Gastroesophageal sphincter (tissue), 4 donors: ENCODE measurements around the gene CDKAL1. TPM values are rescaled to one million over a fixed set of nuclear protein-coding genes. Genes with fewer than 3 reads are reported as not detected.

Experiments
- ATAC-seq: fragments of 150-250 bp; one replicate; pipeline ENCODE4 v1.9.1; 2016; ENCODE audit warnings: mild to moderate bottlenecking, moderate library complexity
- H3K27ac ChIP-seq, 4 donors: fragments of 200-600 bp; sonication (generic) in 3 of 4; 1 replicate in 3 of 4; 2 replicates in 1 of 4; pipeline ENCODE4 v1.5.1; 2016 to 2019
- H3K27me3 ChIP-seq: fragments of 200-600 bp; sonication (generic); one replicate; pipeline ENCODE4 v1.5.1; 2019
- H3K36me3 ChIP-seq, 2 donors: fragments of 200-600 bp; sonication (generic); one replicate each; pipeline ENCODE4 v1.5.1; 2019; ENCODE audit warnings: control low read depth in 1 of 2
- H3K4me1 ChIP-seq, 3 donors: fragments of 200-600 bp; sonication (generic); 1 replicate in 2 of 3; 2 replicates in 1 of 3; pipeline ENCODE4 v1.5.1; 2016 to 2019; ENCODE audit warnings: control low read depth in 2 of 3
- H3K4me3 ChIP-seq, 2 donors: fragments of 200-600 bp; sonication (generic); one replicate each; pipeline ENCODE4 v1.5.1; 2019; ENCODE audit warnings: mild to moderate bottlenecking in 1 of 2, moderate library complexity in 1 of 2
- H3K9me3 ChIP-seq, 3 donors: fragments of 200-600 bp; sonication (generic); one replicate each; pipeline ENCODE4 v1.5.1; 2017 to 2019; ENCODE audit warnings: control low read depth in 2 of 3
- EP300 ChIP-seq: sonication (generic); formaldehyde crosslinking; IDR thresholded peaks from one replicate; pipeline ENCODE4 v1.6.1; 2017; ENCODE audit warnings: antibody characterized with exemption, mild to moderate bottlenecking
- POLR2A ChIP-seq, 2 donors: fragments of 450-650 bp; IDR thresholded peaks; one replicate each; pipeline ENCODE4 v1.6.1; 2017; ENCODE audit warnings: antibody characterized with exemption in 2 of 2, mild to moderate bottlenecking in 2 of 2, moderate library complexity in 1 of 2
- POLR2AphosphoS5 ChIP-seq: sonication (generic); formaldehyde crosslinking; IDR thresholded peaks from one replicate; pipeline ENCODE4 v1.6.1; 2017; ENCODE audit warnings: antibody characterized with exemption
- WGBS, 2 donors: methylation state at CpG; one replicate each; pipeline ENCODE4 v1.1.5; 2018; ENCODE audit warnings: low coverage in 1 of 2; 5-methylcytosine and 5-hydroxymethylcytosine counted together
- total RNA-seq, 4 donors: library from RNA; depleted of rRNA; stranded (reverse); fragments of >200 nt; gene quantifications; one replicate each; pipeline ENCODE4 v1.1.0, GENCODE V29; 2016
- TF ChIP-seq, protein P1 (sequence below), 4 experiments: fragments of 200-600 bp in 2 of 4; fragments of 450-650 bp in 2 of 4; sonication (generic) in 1 of 4; IDR thresholded peaks; one replicate each; pipeline ENCODE4 v1.5.1; 2017 to 2019; ENCODE audit warnings: antibody characterized with exemption in 4 of 4, mild to moderate bottlenecking in 2 of 4, moderate library complexity in 2 of 4

CDKAL1 gene
- total RNA-seq, 4 donors from 2014 or later = 10.9 to 17.9 (median 15.0) TPM

DNA sequence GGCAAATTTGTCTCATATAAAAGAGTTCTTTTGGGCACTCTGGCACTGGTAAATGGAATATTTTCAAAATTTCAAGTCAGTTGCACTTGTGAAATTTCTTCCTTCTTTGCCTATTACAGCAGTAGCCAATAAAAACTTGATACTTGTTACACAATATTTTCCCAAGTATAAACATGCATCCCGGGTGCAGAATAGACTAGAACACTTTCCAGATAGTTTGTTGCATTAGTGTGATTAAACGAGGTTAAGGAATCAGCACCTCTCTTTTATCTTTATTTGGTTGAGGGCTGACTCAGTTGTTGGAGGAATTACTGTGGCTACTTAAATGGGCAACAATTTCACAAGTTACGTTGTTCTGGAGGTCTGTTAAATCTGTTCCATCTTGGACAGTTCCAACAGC, 467.5 kb downstream of the CDKAL1 start:
- TF ChIP-seq EP300 = no peak
- no peak for TF ChIP-seq POLR2AphosphoS5
- TF ChIP-seq, protein P1, sequence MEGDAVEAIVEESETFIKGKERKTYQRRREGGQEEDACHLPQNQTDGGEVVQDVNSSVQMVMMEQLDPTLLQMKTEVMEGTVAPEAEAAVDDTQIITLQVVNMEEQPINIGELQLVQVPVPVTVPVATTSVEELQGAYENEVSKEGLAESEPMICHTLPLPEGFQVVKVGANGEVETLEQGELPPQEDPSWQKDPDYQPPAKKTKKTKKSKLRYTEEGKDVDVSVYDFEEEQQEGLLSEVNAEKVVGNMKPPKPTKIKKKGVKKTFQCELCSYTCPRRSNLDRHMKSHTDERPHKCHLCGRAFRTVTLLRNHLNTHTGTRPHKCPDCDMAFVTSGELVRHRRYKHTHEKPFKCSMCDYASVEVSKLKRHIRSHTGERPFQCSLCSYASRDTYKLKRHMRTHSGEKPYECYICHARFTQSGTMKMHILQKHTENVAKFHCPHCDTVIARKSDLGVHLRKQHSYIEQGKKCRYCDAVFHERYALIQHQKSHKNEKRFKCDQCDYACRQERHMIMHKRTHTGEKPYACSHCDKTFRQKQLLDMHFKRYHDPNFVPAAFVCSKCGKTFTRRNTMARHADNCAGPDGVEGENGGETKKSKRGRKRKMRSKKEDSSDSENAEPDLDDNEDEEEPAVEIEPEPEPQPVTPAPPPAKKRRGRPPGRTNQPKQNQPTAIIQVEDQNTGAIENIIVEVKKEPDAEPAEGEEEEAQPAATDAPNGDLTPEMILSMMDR (IDR thresholded peaks at IDR 0.05) = no peak
- no peak for TF ChIP-seq POLR2A (IDR thresholded peaks at IDR 0.05)
- Histone ChIP-seq H3K27me3 (no peaks in the 10 kb centered on the region), H3K4me1 (peaks cover 0 to 53% (median 0%) of the 10 kb centered on the region in 3 donors), H3K36me3 (no peaks in the 10 kb centered on the region), H3K9me3 (no peaks in the 10 kb centered on the region), H3K4me3 (no peak overlapping the region), H3K27ac (no peak overlapping the region)
- WGBS, 2 donors = 45 to 52% methylated on average over 3 of the region's 3 CpGs
- ATAC-seq = peak; percentile 55

GRCh38 chr6:21003780-21004541, 469.7 kb downstream of the CDKAL1 start:
- Histone ChIP-seq H3K4me3 (no peak overlapping the region), H3K4me1 (peaks cover 0 to 44% (median 0%) of the 10 kb centered on the region in 3 donors), H3K9me3 (no peaks in the 10 kb centered on the region), H3K36me3 (no peaks in the 10 kb centered on the region), H3K27ac (peak overlapping the region in 1 of 4 donors; percentile 40), H3K27me3 (no peaks in the 10 kb centered on the region)
- TF ChIP-seq, protein P1 (IDR thresholded peaks at IDR 0.05) = no peak
- no peak for TF ChIP-seq EP300
- no peak for TF ChIP-seq POLR2AphosphoS5
- no peak for TF ChIP-seq POLR2A (IDR thresholded peaks at IDR 0.05)
- WGBS, 2 donors = 44 to 55% methylated on average over 3 of the region's 3 CpGs
- ATAC-seq = no peak

DNA sequence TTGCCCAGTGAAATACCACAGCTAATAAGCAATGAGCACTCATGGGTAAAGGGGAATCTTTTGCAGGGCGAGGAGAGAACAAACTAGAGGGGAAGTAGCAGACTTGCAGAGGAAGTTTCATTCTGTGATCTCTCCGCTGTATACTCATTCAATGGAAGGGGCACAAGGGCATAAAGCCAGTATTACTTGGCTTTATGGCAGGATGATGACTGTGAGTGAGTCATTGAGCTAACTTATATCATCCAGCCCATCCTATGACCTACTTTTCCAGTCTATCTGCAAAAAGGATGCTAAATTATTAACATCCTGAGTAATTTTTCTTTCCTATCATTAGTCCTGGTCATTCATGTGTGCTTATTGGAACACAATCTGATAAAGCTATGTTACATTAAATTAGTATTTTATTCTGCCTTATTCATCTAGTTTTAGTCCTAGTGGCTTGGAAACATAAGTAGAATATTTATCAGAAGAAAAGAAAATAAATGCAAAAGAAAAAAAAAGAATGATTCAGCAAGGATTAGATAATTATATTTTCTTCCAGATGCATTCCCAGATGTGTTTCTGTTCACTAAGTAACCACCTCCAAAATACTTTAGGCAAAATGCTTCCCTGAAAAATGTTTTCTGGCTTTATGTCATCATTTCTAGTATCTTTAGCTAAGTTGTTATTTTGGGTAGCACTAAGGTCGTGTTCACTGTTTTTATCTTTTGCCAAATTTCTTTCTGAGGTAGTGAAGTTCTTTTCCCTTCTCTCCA, 471.7 kb downstream of the CDKAL1 start:
- H3K27ac ChIP-seq = no peak overlapping the region
- no peak overlapping the region for H3K4me3 ChIP-seq
- no peaks in the 10 kb centered on the region for H3K36me3 ChIP-seq
- 32 to 34% methylated on average over 2 to 3 of the region's 3 CpGs for WGBS, 2 donors
- no peaks in the 10 kb centered on the region for H3K27me3 ChIP-seq
- no peak for TF ChIP-seq POLR2AphosphoS5
- TF ChIP-seq, protein P1 (IDR thresholded peaks at IDR 0.05) = no peak
- no peak for TF ChIP-seq EP300
- no peak for TF ChIP-seq POLR2A (IDR thresholded peaks at IDR 0.05)
- no peak for ATAC-seq
- no peaks in the 10 kb centered on the region for H3K9me3 ChIP-seq
- H3K4me1 ChIP-seq = peaks cover 0 to 35% (median 0%) of the 10 kb centered on the region in 3 donors

DNA sequence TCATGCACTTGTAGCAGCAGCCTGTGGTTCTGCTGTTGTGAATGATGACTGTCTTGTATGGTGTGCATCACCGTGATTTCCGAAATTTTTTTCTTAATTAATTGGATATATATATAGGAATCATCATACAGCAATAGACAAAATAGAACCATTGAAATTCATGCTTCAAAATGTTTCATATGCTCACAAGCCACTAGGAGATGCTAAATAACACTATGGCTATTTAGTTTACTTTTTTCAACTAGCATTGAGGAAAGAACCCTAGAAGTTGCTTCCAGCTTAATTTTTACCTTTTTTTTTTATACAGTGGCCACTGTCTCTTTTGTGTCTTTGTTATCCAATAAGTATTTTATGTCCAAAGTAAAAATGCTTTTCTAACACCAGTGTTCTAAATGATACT, 485.4 kb downstream of the CDKAL1 start:
- H3K27me3 ChIP-seq = no peaks in the 10 kb centered on the region
- no peak overlapping the region for H3K4me3 ChIP-seq
- TF ChIP-seq EP300 = no peak
- no peak for TF ChIP-seq POLR2AphosphoS5
- TF ChIP-seq POLR2A (IDR thresholded peaks at IDR 0.05) = no peak
- TF ChIP-seq, protein P1 (IDR thresholded peaks at IDR 0.05) = no peak
- no peaks in the 10 kb centered on the region for H3K9me3 ChIP-seq
- 74 to 85% methylated on average over 2 of the region's 2 CpGs for WGBS, 2 donors
- ATAC-seq = no peak
- H3K4me1 ChIP-seq = peaks cover 0 to 7% (median 0%) of the 10 kb centered on the region in 3 donors
- no peak overlapping the region for H3K27ac ChIP-seq
- H3K36me3 ChIP-seq = no peaks in the 10 kb centered on the region
